Ishikawa (cell line): ENCODE results near the gene EEFSEC.
A peak's percentile ranks its signal among the peaks of the same experiment; 100 is the strongest.

ENCODE experiments used
- CEBPB ChIP-seq: IDR thresholded peaks from 2 replicates; pipeline ENCODE4 v1.6.1; 2012
- CREB1 ChIP-seq: IDR thresholded peaks from 2 replicates; pipeline ENCODE4 v1.6.1; 2012; ENCODE audit warnings: low read depth
- EGR1 ChIP-seq: IDR thresholded peaks from 2 replicates; pipeline ENCODE4 v1.6.1; 2012
- EP300 ChIP-seq: IDR thresholded peaks from 2 replicates; pipeline ENCODE4 v1.6.1; 2012; ENCODE audit warnings: borderline replicate concordance
- FOXM1 ChIP-seq: IDR thresholded peaks from 2 replicates; pipeline ENCODE4 v1.6.1; 2012; ENCODE audit warnings: low read depth, borderline replicate concordance
- MAX ChIP-seq: IDR thresholded peaks from 2 replicates; pipeline ENCODE4 v1.6.1; 2012
- NFIC ChIP-seq: IDR thresholded peaks from 2 replicates; pipeline ENCODE4 v1.6.1; 2012
- RAD21 ChIP-seq: IDR thresholded peaks from 2 replicates; pipeline ENCODE4 v1.6.1; 2012; ENCODE audit warnings: low read depth
- REST ChIP-seq: IDR thresholded peaks from 2 replicates; pipeline ENCODE4 v1.6.1; 2012; ENCODE audit warnings: low read depth, mild to moderate bottlenecking
- TAF1 ChIP-seq: IDR thresholded peaks from 2 replicates; pipeline ENCODE4 v1.6.1; 2012; ENCODE audit warnings: low read depth, mild to moderate bottlenecking
- TCF12 ChIP-seq: IDR thresholded peaks from 2 replicates; pipeline ENCODE4 v1.6.1; 2012; ENCODE audit warnings: low read depth
- TEAD4 ChIP-seq: IDR thresholded peaks from 2 replicates; pipeline ENCODE4 v1.6.1; 2012
- USF1 ChIP-seq: IDR thresholded peaks from 2 replicates; pipeline ENCODE4 v1.6.1; 2012
- YY1 ChIP-seq: IDR thresholded peaks from 2 replicates; pipeline ENCODE4 v1.6.1; 2012; ENCODE audit warnings: low read depth
- ZBTB7A ChIP-seq: IDR thresholded peaks from 2 replicates; pipeline ENCODE4 v1.6.1; 2012; ENCODE audit warnings: low read depth

Gene EEFSEC

GRCh38 chr3:128438488-128439072, 285.3 kb downstream of the EEFSEC start:
- no peak for TF ChIP-seq MAX
- TF ChIP-seq RAD21: peak; percentile 56
- TF ChIP-seq CREB1: no peak
- no peak for TF ChIP-seq TAF1
- TF ChIP-seq YY1: no peak
- no peak for TF ChIP-seq USF1
- TF ChIP-seq NFIC: no peak

GRCh38 chr3:128439226-128439625, 285.9 kb downstream of the EEFSEC start:
- TF ChIP-seq RAD21 (no peak), EP300 (no peak), NFIC (no peak)

GRCh38 chr3:128442070-128442469, 288.8 kb downstream of the EEFSEC start:
- no peak for TF ChIP-seq CREB1
- no peak for TF ChIP-seq NFIC

DNA sequence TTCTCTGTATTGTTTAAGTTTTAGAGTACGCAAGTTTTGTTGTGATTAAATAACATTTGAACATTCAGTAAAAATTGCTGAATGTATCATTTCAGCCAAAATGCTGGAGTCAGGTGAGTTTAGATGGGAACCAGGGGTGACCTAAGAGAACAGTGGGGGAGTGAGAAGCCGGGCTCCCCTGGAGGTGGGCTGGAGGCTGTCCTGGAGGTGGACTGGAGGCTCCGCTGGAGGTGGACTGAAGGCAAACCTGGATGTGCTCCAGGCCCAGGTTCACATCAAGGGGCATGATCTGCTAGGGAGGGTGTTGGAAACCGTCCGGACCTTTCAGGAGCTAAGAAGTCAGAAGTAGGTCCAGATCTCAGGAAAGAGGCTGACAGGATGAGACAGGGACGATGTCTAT, 289.7 kb downstream of the EEFSEC start:
- no peak for TF ChIP-seq EGR1
- no peak for TF ChIP-seq TCF12
- TF ChIP-seq TEAD4: no peak
- no peak for TF ChIP-seq CREB1
- TF ChIP-seq ZBTB7A: no peak
- no peak for TF ChIP-seq MAX
- no peak for TF ChIP-seq NFIC
- TF ChIP-seq RAD21: no peak
- no peak for TF ChIP-seq REST
- TF ChIP-seq CEBPB: no peak
- TF ChIP-seq FOXM1: no peak
- no peak for TF ChIP-seq TAF1
- no peak for TF ChIP-seq EP300
- no peak for TF ChIP-seq USF1

DNA sequence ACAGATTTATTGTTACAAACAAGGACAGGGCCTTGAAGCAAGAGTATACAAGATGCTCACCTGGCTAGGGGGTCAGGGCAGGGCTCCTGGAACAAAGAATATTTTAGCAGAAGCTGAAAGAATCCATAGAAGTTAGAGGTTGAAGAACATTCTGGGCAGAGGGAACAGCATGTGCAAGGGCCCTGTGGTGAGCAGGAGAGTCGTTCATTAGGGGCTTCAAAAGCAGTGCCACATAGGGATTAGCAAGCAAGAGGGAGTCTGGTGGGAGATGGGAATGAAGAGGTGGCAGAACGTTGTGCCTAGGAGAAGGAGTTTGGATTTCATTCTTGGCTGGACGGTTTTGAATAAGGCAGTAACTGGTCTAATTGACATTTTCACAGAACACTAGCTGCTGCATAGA, 290.5 kb downstream of the EEFSEC start:
- TF ChIP-seq YY1 (no peak), TAF1 (no peak), REST (no peak), RAD21 (no peak)

DNA sequence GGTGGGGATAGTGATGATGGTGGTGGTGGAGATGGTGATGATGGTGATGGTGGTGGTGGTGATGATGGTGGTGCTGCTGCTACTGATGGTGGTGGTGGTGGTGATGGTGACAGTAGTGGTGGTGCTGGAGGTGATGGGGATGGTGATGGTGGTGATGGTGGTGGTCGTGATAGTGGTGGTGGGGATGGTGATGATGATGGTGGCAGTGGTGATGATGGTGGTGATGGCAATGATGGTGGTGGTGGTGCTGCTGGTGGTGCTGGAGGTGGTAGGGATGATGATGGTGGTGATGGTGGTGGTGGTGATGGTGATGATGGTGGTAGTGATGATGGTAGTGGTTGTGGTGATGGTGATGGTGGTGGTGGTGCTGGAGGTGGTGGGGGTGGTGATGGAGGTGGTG, 292.1 kb downstream of the EEFSEC start:
- no peak for TF ChIP-seq CREB1
- no peak for TF ChIP-seq MAX
- no peak for TF ChIP-seq USF1
- TF ChIP-seq TCF12: no peak
- no peak for TF ChIP-seq EP300
- TF ChIP-seq CEBPB: no peak
- TF ChIP-seq EGR1: no peak
- TF ChIP-seq RAD21: no peak
- TF ChIP-seq REST: no peak
- TF ChIP-seq TEAD4: no peak
